SU-DHL-6 (cell line): ENCODE data around the gene GHR.

ENCODE experiments used
- H2AFZ ChIP-seq: fragments of 200-600 bp; sonication (generic); 2 replicates; pipeline ENCODE4 v1.6.1; 2014; ENCODE audit warnings: low read depth, mild to moderate bottlenecking, moderate library complexity, mixed read lengths, antibody characterized with exemption, low read length; ENCODE audit not compliant: severe bottlenecking
- H3F3A ChIP-seq: fragments of 200-600 bp; shearing (Covaris generic); 2 replicates; pipeline ENCODE4 v1.6.0; 2016; ENCODE audit warnings: antibody characterized with exemption, mild to moderate bottlenecking; ENCODE audit not compliant: insufficient read depth
- H3K27ac ChIP-seq: fragments of 200-600 bp; sonication (generic); 2 replicates; pipeline ENCODE4 v1.5.1; 2016; ENCODE audit warnings: low read depth, mild to moderate bottlenecking, low read length, moderate library complexity, mixed read lengths
- H3K27me3 ChIP-seq: fragments of 200-600 bp; sonication (generic), shearing (Covaris generic); 2 replicates; pipeline ENCODE4 v1.6.0; 2014; ENCODE audit warnings: mild to moderate bottlenecking, low read length
- H3K36me3 ChIP-seq: fragments of 200-600 bp; sonication (generic); 2 replicates; pipeline ENCODE4 v1.6.1; 2014; ENCODE audit warnings: mild to moderate bottlenecking, low read length, mixed read lengths
- H3K4me2 ChIP-seq: fragments of 300-600, 200-600 bp; shearing (Covaris generic), sonication (generic); 2 replicates; pipeline ENCODE4 v1.6.0; 2014; ENCODE audit warnings: low read length, low read depth, mild to moderate bottlenecking; ENCODE audit not compliant: poor library complexity, severe bottlenecking
- H3K4me3 ChIP-seq: fragments of 200-600 bp; sonication (generic); 2 replicates; pipeline ENCODE4 v1.5.1; 2014; ENCODE audit warnings: antibody characterized with exemption, low read length, mild to moderate bottlenecking, mixed read lengths; ENCODE audit not compliant: insufficient read depth, poor library complexity, severe bottlenecking
- H3K79me2 ChIP-seq: fragments of 200-600 bp; sonication (generic); 2 replicates; pipeline ENCODE4 v1.6.1; 2014; ENCODE audit warnings: mild to moderate bottlenecking, low read length, moderate library complexity; ENCODE audit not compliant: insufficient read depth
- H3K9ac ChIP-seq: fragments of 200-600 bp; sonication (generic); 2 replicates; pipeline ENCODE4 v1.7.0; 2014; ENCODE audit warnings: mild to moderate bottlenecking, low read length
- H3K9me2 ChIP-seq: fragments of 200-600 bp; sonication (generic); replicated peaks from 2 replicates; pipeline ENCODE4 v1.6.1; 2014; ENCODE audit warnings: low read length; ENCODE audit not compliant: insufficient read depth
- H3K9me3 ChIP-seq: fragments of 200-600 bp; sonication (generic); 2 replicates; pipeline ENCODE4 v1.6.1; 2014; ENCODE audit warnings: low read length, mixed read lengths; ENCODE audit not compliant: insufficient read depth
- H4K20me1 ChIP-seq: fragments of 200-600 bp; sonication (generic); 2 replicates; pipeline ENCODE4 v1.6.1; 2014; ENCODE audit warnings: low read depth, mild to moderate bottlenecking, antibody characterized with exemption, low read length, moderate library complexity, mixed read lengths
- CTCF ChIP-seq: fragments of 200-600 bp; sonication (generic); IDR thresholded peaks from one replicate; pipeline ENCODE4 v1.5.1; 2017; ENCODE audit warnings: antibody characterized with exemption, mild to moderate bottlenecking, low read length, moderate library complexity; ENCODE audit not compliant: insufficient read depth, poor library complexity, severe bottlenecking
- EZH2phosphoT487 ChIP-seq: fragments of 200-600 bp; sonication (generic), shearing (Covaris generic); conservative IDR thresholded peaks from 2 replicates; pipeline ENCODE4 v1.6.1; 2018; ENCODE audit warnings: mild to moderate bottlenecking, antibody characterized with exemption, low read length, moderate library complexity, mixed read lengths

Gene GHR

GRCh38 chr5:42454216-42454995 is 31.2 kb downstream of the GHR start:
- Histone ChIP-seq H4K20me1 (no peaks in the 10 kb centered on the region), H3K9ac (no peak overlapping the region), H2AFZ (no peak overlapping the region), H3K4me2 (no peak overlapping the region), H3K27me3 (no peaks in the 10 kb centered on the region), H3F3A (no peaks in the 10 kb centered on the region), H3K4me3 (no peak overlapping the region), H3K27ac (no peak overlapping the region), H3K79me2 (no peaks in the 10 kb centered on the region), H3K9me3 (no peaks in the 10 kb centered on the region), H3K36me3 (no peaks in the 10 kb centered on the region), H3K9me2 (no peaks in the 10 kb centered on the region)
- no peak for TF ChIP-seq EZH2phosphoT487
- TF ChIP-seq CTCF, result no peak

GRCh38 chr5:42461033-42461432 is 37.8 kb downstream of the GHR start:
- H3K36me3 ChIP-seq, result no peaks in the 10 kb centered on the region
- no peaks in the 10 kb centered on the region for H4K20me1 ChIP-seq
- TF ChIP-seq EZH2phosphoT487 (no peak), CTCF (no peak)
- no peak overlapping the region for H3K9ac ChIP-seq
- H3K27me3 ChIP-seq, result no peaks in the 10 kb centered on the region
- no peaks in the 10 kb centered on the region for H3K9me2 ChIP-seq
- no peaks in the 10 kb centered on the region for H3K9me3 ChIP-seq
- no peak overlapping the region for H3K4me3 ChIP-seq
- no peaks in the 10 kb centered on the region for H3F3A ChIP-seq
- H3K27ac ChIP-seq, result no peak overlapping the region
- H3K4me2 ChIP-seq, result no peak overlapping the region
- no peaks in the 10 kb centered on the region for H3K79me2 ChIP-seq
- no peak overlapping the region for H2AFZ ChIP-seq

GRCh38 chr5:42461507-42461906 is 38.3 kb downstream of the GHR start:
- Histone ChIP-seq H3K9me3 (no peaks in the 10 kb centered on the region), H3K9ac (no peak overlapping the region), H2AFZ (no peak overlapping the region), H3K36me3 (no peaks in the 10 kb centered on the region), H3K4me2 (no peak overlapping the region), H3F3A (no peaks in the 10 kb centered on the region), H3K79me2 (no peaks in the 10 kb centered on the region), H4K20me1 (no peaks in the 10 kb centered on the region), H3K27ac (no peak overlapping the region), H3K27me3 (no peaks in the 10 kb centered on the region), H3K4me3 (no peak overlapping the region), H3K9me2 (no peaks in the 10 kb centered on the region)
- TF ChIP-seq EZH2phosphoT487 (no peak), CTCF (no peak)
